GM23248 (cell line): ENCODE measurements around the gene DNAH14.

Source experiments
- EZH2 ChIP-seq: fragments of 200-600 bp; sonication (generic); IDR thresholded peaks from 2 replicates; pipeline ENCODE4 v1.6.1; 2018; ENCODE audit warnings: antibody characterized with exemption, mild to moderate bottlenecking; ENCODE audit not compliant: insufficient read depth, poor library complexity, severe bottlenecking
- EZH2phosphoT487 ChIP-seq: fragments of 200-600 bp; sonication (generic); IDR thresholded peaks from 2 replicates; pipeline ENCODE4 v1.6.1; 2018; ENCODE audit warnings: antibody characterized with exemption, moderate library complexity, mild to moderate bottlenecking, low read depth; ENCODE audit not compliant: insufficient read depth

DNA sequence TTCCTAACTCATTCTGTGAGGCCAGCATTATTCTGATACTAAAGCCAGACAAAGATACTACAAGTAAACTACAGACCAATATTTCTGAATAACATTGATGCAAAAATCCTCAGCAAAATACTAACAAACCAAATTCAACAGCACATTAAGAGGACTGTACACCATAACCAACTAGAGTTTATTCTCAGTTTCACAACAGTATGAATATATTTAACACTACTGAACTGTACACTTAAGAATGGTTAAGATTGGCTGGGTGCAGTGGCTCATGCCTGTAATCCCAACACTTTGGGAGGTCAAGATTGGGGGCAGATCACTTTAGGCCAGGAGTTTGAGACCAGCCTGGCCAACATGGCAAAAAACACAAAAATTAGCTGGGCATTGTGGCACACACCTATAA lies 421.4 kb downstream of the DNAH14 start:
- no peak for TF ChIP-seq EZH2
- no peak for TF ChIP-seq EZH2phosphoT487
